GM23338 (cell line): ENCODE results near the gene FMN1.

Experiments used
- CREB1 ChIP-seq: fragments of 250-450 bp; sonication (Bioruptor Pico); IDR thresholded peaks from 2 replicates; pipeline ENCODE4 v1.5.0; 2020; ENCODE audit warnings: low read depth, mild to moderate bottlenecking, moderate library complexity
- EZH2 ChIP-seq: fragments of 200-600 bp; sonication (generic); IDR thresholded peaks from one replicate; pipeline ENCODE4 v1.8.0; 2017; ENCODE audit warnings: antibody characterized with exemption, mild to moderate bottlenecking, low read depth; ENCODE audit not compliant: unreplicated experiment
- EZH2phosphoT487 ChIP-seq: fragments of 200-600 bp; sonication (generic); IDR thresholded peaks from one replicate; pipeline ENCODE4 v1.8.1; 2018; ENCODE audit warnings: antibody characterized with exemption; ENCODE audit not compliant: unreplicated experiment
- JUNB ChIP-seq: IDR thresholded peaks from one replicate; pipeline ENCODE4 v1.6.1; 2016; ENCODE audit warnings: antibody characterized with exemption; ENCODE audit not compliant: unreplicated experiment
- NANOG ChIP-seq: IDR thresholded peaks from 2 replicates; pipeline ENCODE4 v1.6.1; 2016; ENCODE audit warnings: antibody characterized with exemption, borderline replicate concordance
- POLR2AphosphoS5 ChIP-seq: IDR thresholded peaks from 2 replicates; pipeline ENCODE4 v1.6.1; 2016; ENCODE audit warnings: antibody characterized with exemption, low read depth
- STAT1 ChIP-seq: IDR thresholded peaks from one replicate; pipeline ENCODE4 v1.6.1; 2016; ENCODE audit warnings: antibody characterized with exemption; ENCODE audit not compliant: unreplicated experiment
- ZNF331 ChIP-seq: fragments of 250-450 bp; sonication (Bioruptor Pico); IDR thresholded peaks from 2 replicates; pipeline ENCODE4 v1.5.0; 2020; ENCODE audit warnings: low read depth, mild to moderate bottlenecking, moderate library complexity
- TF ChIP-seq, protein P1 (sequence below): IDR thresholded peaks from one replicate; pipeline ENCODE4 v1.6.1; 2018; ENCODE audit warnings: antibody characterized with exemption; ENCODE audit not compliant: unreplicated experiment
- TF ChIP-seq, protein P2 (sequence below), 2 experiments: fragments of 200-600 bp in 1 of 2; sonication (generic) in 1 of 2; conservative IDR thresholded peaks; 2 replicates each; pipeline versions ENCODE4 v1.5.1 to v1.6.1; 2016 to 2017; ENCODE audit warnings: antibody characterized with exemption in 2 of 2, low read depth in 2 of 2, mild to moderate bottlenecking in 2 of 2, moderate library complexity in 1 of 2
- TF ChIP-seq, protein P3 (sequence below): IDR thresholded peaks from 2 replicates; pipeline ENCODE4 v1.6.1; 2016; ENCODE audit warnings: antibody characterized with exemption
- TF ChIP-seq, protein P4 (sequence below): fragments of 250-450 bp; sonication (Bioruptor Pico); IDR thresholded peaks from 2 replicates; pipeline ENCODE4 v1.5.0; 2020; ENCODE audit warnings: mild to moderate bottlenecking, moderate library complexity

DNA sequence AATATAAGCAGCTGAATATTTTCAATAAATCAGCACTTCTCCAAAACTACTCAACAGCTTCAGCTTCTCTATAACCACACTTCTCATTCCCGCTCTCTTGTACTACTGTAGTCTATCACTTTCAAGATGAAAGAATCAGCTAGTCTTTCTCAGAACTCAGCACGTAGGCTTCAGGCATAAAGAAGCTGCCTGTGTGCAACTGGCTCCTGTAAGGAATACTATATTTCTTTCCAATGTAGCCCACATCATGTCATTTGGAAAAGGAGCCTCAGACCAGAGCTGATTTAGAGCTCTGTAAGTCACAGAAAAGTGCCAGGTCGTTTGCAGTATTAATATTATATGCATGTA is 62.3 kb downstream of the FMN1 start:
- TF ChIP-seq, protein P1, sequence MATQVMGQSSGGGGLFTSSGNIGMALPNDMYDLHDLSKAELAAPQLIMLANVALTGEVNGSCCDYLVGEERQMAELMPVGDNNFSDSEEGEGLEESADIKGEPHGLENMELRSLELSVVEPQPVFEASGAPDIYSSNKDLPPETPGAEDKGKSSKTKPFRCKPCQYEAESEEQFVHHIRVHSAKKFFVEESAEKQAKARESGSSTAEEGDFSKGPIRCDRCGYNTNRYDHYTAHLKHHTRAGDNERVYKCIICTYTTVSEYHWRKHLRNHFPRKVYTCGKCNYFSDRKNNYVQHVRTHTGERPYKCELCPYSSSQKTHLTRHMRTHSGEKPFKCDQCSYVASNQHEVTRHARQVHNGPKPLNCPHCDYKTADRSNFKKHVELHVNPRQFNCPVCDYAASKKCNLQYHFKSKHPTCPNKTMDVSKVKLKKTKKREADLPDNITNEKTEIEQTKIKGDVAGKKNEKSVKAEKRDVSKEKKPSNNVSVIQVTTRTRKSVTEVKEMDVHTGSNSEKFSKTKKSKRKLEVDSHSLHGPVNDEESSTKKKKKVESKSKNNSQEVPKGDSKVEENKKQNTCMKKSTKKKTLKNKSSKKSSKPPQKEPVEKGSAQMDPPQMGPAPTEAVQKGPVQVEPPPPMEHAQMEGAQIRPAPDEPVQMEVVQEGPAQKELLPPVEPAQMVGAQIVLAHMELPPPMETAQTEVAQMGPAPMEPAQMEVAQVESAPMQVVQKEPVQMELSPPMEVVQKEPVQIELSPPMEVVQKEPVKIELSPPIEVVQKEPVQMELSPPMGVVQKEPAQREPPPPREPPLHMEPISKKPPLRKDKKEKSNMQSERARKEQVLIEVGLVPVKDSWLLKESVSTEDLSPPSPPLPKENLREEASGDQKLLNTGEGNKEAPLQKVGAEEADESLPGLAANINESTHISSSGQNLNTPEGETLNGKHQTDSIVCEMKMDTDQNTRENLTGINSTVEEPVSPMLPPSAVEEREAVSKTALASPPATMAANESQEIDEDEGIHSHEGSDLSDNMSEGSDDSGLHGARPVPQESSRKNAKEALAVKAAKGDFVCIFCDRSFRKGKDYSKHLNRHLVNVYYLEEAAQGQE: no peak
- TF ChIP-seq, protein P2, sequence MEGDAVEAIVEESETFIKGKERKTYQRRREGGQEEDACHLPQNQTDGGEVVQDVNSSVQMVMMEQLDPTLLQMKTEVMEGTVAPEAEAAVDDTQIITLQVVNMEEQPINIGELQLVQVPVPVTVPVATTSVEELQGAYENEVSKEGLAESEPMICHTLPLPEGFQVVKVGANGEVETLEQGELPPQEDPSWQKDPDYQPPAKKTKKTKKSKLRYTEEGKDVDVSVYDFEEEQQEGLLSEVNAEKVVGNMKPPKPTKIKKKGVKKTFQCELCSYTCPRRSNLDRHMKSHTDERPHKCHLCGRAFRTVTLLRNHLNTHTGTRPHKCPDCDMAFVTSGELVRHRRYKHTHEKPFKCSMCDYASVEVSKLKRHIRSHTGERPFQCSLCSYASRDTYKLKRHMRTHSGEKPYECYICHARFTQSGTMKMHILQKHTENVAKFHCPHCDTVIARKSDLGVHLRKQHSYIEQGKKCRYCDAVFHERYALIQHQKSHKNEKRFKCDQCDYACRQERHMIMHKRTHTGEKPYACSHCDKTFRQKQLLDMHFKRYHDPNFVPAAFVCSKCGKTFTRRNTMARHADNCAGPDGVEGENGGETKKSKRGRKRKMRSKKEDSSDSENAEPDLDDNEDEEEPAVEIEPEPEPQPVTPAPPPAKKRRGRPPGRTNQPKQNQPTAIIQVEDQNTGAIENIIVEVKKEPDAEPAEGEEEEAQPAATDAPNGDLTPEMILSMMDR (conservative IDR thresholded peaks at IDR 0.05; ENCODE audit: low read depth in 2 of 2): no peak
- TF ChIP-seq EZH2phosphoT487 (no peak), POLR2AphosphoS5 (no peak), EZH2 (no peak), STAT1 (no peak), JUNB (no peak), NANOG (no peak), CREB1 (CRISPR knock-in tag) (no peak), ZNF331 (no peak)
- TF ChIP-seq, protein P3, sequence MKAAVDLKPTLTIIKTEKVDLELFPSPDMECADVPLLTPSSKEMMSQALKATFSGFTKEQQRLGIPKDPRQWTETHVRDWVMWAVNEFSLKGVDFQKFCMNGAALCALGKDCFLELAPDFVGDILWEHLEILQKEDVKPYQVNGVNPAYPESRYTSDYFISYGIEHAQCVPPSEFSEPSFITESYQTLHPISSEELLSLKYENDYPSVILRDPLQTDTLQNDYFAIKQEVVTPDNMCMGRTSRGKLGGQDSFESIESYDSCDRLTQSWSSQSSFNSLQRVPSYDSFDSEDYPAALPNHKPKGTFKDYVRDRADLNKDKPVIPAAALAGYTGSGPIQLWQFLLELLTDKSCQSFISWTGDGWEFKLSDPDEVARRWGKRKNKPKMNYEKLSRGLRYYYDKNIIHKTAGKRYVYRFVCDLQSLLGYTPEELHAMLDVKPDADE: no peak
- TF ChIP-seq, protein P4, sequence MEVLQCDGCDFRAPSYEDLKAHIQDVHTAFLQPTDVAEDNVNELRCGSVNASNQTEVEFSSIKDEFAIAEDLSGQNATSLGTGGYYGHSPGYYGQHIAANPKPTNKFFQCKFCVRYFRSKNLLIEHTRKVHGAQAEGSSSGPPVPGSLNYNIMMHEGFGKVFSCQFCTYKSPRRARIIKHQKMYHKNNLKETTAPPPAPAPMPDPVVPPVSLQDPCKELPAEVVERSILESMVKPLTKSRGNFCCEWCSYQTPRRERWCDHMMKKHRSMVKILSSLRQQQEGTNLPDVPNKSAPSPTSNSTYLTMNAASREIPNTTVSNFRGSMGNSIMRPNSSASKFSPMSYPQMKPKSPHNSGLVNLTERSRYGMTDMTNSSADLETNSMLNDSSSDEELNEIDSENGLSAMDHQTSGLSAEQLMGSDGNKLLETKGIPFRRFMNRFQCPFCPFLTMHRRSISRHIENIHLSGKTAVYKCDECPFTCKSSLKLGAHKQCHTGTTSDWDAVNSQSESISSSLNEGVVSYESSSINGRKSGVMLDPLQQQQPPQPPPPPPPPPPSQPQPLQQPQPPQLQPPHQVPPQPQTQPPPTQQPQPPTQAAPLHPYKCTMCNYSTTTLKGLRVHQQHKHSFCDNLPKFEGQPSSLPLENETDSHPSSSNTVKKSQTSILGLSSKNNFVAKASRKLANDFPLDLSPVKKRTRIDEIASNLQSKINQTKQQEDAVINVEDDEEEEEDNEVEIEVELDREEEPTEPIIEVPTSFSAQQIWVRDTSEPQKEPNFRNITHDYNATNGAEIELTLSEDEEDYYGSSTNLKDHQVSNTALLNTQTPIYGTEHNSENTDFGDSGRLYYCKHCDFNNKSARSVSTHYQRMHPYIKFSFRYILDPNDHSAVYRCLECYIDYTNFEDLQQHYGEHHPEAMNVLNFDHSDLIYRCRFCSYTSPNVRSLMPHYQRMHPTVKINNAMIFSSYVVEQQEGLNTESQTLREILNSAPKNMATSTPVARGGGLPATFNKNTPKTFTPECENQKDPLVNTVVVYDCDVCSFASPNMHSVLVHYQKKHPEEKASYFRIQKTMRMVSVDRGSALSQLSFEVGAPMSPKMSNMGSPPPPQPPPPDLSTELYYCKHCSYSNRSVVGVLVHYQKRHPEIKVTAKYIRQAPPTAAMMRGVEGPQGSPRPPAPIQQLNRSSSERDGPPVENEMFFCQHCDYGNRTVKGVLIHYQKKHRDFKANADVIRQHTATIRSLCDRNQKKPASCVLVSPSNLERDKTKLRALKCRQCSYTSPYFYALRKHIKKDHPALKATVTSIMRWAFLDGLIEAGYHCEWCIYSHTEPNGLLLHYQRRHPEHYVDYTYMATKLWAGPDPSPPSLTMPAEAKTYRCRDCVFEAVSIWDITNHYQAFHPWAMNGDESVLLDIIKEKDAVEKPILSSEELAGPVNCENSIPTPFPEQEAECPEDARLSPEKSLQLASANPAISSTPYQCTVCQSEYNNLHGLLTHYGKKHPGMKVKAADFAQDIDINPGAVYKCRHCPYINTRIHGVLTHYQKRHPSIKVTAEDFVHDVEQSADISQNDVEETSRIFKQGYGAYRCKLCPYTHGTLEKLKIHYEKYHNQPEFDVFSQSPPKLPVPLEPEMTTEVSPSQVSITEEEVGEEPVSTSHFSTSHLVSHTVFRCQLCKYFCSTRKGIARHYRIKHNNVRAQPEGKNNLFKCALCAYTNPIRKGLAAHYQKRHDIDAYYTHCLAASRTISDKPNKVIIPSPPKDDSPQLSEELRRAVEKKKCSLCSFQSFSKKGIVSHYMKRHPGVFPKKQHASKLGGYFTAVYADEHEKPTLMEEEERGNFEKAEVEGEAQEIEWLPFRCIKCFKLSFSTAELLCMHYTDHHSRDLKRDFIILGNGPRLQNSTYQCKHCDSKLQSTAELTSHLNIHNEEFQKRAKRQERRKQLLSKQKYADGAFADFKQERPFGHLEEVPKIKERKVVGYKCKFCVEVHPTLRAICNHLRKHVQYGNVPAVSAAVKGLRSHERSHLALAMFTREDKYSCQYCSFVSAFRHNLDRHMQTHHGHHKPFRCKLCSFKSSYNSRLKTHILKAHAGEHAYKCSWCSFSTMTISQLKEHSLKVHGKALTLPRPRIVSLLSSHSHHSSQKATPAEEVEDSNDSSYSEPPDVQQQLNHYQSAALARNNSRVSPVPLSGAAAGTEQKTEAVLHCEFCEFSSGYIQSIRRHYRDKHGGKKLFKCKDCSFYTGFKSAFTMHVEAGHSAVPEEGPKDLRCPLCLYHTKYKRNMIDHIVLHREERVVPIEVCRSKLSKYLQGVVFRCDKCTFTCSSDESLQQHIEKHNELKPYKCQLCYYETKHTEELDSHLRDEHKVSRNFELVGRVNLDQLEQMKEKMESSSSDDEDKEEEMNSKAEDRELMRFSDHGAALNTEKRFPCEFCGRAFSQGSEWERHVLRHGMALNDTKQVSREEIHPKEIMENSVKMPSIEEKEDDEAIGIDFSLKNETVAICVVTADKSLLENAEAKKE (CRISPR knock-in tag): no peak
